NCI-H2196 (cell line): ENCODE results near the gene CHRNG.

ENCODE experiments used
- DNase-seq: peaks from one replicate; lab custom pipeline; 2025; ENCODE audit not compliant: unreplicated experiment; lab: John Stamatoyannopoulos, UW

The CHRNG gene

GRCh38 chr2:232575404-232575746 is 35.9 kb downstream of the CHRNG start:
- DNase-seq = no peak

DNA sequence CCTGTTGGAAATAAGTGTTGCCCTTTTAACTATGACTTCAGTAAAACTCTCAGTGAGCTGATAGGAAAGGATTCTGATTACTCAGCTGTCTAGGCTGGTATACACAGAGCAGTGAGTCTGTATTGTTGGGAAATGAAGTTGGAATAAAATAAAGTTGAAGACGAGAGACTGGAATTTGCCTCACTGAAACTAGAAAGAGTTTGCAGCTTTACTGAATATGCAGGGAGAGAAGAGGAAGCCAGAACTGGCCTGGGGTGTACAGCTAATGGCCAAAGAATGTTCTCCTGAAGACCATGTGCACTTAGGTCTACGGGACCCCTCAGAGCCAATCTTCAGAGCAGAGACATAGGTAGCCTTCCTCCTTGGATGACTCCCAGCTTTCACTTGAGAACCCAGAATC is 37.5 kb downstream of the CHRNG start:
- no peak for DNase-seq

GRCh38 chr2:232577841-232578240 is 38.3 kb downstream of the CHRNG start:
- no peak for DNase-seq

DNA sequence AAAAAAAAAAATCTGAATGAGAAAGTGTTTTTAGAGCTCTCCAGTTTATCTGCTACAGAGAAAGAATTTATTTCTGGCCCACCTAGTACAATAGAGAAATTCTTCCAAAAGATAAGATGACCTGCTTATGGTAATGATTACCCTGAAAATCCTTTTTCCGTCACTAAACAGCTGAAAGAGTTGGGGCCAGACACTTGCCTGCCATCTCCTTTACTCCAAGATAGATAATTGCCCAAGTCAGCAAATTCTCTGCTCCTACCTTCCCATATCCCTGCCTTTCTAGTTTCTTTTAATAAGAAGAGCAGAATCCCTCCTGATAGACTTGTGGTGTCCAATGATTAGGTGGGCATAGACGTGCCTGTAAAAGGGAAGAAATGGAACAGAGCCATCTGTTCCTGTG is 39.1 kb downstream of the CHRNG start:
- DNase-seq = no peak

DNA sequence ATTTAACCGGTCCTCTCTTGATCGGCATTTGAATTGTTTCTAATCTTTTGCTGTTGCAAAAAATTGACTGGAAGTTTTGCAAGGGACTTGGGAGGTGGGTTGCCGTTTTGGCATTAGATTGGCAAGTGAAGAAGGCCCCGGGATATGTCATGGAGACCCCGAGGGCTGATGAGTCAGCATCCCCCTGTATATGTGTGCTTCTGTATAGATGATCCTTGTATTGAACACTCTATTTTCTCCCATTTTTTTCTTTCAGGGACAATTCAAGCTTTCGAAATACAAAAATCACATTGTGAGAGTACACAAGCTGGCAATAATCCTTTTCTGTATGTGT is 41.1 kb downstream of the CHRNG start:
- DNase-seq = no peak

DNA sequence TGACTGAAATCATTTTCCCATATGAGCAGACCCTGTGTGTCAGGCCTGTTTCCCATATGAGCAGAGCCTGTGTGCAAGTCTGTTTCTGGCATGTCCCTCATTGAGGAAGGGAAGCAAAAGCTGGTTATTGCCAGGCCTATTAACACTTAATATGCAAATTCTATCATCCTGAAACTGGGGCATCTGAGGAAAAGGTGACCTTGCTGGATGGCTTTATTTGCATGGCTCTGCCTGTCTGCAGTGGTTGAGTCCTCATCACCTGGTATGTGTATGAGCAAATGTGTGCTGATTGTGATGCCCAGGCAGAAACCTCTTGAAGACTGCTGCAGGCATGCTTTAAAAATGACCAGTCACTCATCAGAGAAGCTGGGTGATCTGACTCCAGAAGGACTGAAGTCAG is 42.2 kb downstream of the CHRNG start:
- DNase-seq = no peak

DNA sequence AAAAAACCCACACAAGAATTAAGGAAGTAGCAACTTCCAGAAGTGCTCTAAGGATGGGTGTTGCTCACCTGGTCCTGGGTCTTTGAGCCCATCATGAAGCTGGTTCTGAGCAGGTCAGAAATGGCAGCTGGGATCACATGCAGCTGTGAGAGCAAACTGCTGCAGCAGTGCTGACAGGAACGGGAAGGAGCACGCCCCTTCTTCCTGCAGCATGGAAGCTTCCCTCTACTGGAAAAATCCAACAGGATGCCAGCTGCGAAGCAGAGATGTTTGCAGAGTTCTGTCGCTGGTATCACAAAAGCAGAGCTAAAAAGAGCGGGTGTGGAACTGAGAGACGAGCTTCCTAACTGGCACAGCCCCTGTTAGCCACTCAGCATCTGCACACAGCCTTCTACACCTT is 44.7 kb downstream of the CHRNG start:
- DNase-seq = no peak

GRCh38 chr2:232586943-232587505 is 47.5 kb downstream of the CHRNG start:
- DNase-seq = no peak

DNA sequence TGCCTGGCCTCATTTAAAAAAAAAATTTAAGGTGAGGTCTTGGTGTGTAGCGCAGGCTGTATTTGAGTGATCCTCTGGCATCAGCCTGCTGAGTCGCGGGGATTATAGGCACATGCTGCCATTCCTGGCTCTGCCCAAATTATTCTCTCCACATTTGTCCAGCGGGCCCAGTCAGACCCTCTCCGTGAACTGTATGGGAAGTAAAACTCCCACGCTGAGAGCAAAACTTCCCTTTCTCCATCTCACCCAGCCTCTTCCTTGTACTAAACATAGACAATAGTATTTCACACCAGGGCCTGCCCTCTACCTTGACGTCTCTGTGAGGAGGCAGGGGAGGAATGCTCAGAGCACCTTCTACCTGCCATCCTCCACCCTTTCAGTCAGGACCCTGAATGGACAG is 48.0 kb downstream of the CHRNG start:
- DNase-seq = no peak

- DNase-seq = no peak
Measured at GRCh38 chr2:232588031-232588430, 48.5 kb downstream of the CHRNG start.

DNA sequence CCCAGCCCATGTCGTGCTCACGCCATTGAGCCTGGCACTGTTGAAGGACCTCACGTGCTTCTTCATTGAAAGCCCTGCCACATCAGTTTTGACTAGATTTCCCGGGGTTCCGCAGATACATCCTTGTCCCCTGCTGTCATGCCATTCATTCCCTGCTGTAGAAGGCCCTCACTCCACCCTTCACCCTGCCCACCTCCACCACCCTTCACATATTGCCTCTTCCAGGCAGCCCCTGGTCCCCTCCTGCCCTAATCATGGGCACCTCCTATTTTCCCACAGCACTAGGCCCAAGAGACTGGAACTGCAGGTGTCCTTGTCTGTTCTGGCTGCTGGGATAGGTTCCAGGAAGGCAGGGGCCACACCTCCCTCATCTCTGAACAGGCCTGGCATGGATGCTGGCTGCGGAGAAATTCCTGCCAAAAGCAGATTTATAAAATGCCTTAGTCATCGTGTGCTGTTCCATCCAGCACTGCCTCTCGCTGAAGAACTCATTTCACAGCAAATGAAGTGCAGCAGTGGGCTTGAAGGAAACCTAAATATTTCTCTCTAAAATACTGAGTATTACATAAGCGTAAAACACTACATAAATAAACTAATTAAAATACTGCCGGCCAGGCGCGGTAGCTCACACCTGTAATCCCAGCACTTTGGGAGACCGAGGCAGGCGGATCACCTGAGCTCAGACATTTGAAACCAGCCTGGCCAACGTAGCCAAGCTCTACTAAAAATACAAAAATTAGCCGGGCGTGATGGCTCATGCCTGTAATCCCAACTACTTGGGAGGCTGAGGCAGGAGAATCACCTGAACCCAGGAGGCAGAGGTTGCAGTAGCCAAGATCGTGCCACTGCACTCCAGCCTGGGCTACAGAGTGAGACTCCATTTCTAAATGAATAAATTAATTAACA is 49.4 kb downstream of the CHRNG start:
- DNase-seq = peak; percentile 66

- DNase-seq = peak; percentile 46
Measured at GRCh38 chr2:232592772-232593395, 53.4 kb downstream of the CHRNG start.

DNA sequence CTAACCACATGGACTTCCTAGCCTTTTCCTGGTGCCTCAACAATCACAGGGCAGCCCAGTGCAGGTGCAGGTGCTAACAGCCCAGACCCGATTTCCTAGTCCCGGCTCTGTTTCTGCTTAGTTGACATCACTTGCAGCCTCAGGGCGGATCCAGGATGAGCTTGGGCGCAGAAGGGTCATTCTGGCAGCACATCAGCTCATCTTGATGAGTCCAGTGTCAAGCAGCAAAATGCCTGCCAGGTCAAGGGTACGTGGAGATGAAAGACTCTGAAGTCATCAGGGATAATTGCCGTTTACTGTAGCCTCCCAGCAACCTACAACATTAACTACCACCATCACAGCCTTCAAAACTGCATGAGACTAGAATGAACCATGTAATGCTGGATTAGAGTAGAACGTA is 54.5 kb downstream of the CHRNG start:
- no peak for DNase-seq
